GM13977 (cell line): ENCODE measurements around the gene COA8.

Experiments used
- DNase-seq: peaks from one replicate; pipeline ENCODE4 v3.0.0; 2012; ENCODE audit warnings: low spot score
- in situ Hi-C: fragments of 300-500 bp; cut with MboI; formaldehyde crosslinking; loops from one replicate; pipeline ENCODE4 v1.12.0; 2022; ENCODE audit warnings: low sequenced_read_pairs, low pct_unique_long_range_greater_than_20kb, mixed read lengths, inconsistent platforms; ENCODE audit not compliant: unreplicated experiment
- TF ChIP-seq, protein P1 (sequence below): IDR thresholded peaks from 2 replicates; pipeline ENCODE4 v1.5.1; 2012; ENCODE audit warnings: mild to moderate bottlenecking, control low read depth; ENCODE audit not compliant: insufficient read depth; ENCODE audit errors: extremely low read depth, missing control alignments

Gene COA8

DNA sequence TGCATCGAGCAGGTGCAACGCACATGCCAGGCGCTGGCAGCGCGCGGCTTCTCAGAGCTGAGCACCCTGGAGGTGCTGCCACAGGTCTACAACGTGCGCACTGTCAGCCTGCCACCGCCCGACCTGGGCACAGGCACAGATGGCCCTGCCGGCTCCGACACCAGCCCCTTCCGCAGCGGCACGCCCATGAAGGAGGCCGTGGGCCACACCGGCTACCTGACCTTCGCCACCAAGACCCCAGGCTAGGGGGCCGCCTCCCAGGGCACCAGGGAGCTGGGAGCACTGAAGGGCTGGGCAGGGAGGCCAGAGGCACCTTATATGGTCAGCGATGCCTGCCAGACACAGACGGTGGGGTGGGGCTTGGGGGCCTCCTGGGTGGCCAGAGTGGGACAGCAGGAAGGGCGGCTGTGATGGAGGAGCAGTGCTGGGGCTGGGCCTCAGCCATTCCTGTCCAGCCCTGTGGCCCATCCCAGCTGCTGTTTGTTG, 28.1 kb upstream of the COA8 start:
- TF ChIP-seq, protein P1, sequence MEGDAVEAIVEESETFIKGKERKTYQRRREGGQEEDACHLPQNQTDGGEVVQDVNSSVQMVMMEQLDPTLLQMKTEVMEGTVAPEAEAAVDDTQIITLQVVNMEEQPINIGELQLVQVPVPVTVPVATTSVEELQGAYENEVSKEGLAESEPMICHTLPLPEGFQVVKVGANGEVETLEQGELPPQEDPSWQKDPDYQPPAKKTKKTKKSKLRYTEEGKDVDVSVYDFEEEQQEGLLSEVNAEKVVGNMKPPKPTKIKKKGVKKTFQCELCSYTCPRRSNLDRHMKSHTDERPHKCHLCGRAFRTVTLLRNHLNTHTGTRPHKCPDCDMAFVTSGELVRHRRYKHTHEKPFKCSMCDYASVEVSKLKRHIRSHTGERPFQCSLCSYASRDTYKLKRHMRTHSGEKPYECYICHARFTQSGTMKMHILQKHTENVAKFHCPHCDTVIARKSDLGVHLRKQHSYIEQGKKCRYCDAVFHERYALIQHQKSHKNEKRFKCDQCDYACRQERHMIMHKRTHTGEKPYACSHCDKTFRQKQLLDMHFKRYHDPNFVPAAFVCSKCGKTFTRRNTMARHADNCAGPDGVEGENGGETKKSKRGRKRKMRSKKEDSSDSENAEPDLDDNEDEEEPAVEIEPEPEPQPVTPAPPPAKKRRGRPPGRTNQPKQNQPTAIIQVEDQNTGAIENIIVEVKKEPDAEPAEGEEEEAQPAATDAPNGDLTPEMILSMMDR, result no peak
- no peak for DNase-seq
- in situ Hi-C loops, result no loop called here

- no peak for DNase-seq
- TF ChIP-seq, protein P1, result no peak
- in situ Hi-C loops, result no loop called here
Measured at GRCh38 chr14:103535081-103535890, 27.5 kb upstream of the COA8 start.

- TF ChIP-seq, protein P1, result no peak
- DNase-seq, result no peak
- in situ Hi-C loops, result no loop called here
Measured at GRCh38 chr14:103535891-103536565, 26.7 kb upstream of the COA8 start.

DNA sequence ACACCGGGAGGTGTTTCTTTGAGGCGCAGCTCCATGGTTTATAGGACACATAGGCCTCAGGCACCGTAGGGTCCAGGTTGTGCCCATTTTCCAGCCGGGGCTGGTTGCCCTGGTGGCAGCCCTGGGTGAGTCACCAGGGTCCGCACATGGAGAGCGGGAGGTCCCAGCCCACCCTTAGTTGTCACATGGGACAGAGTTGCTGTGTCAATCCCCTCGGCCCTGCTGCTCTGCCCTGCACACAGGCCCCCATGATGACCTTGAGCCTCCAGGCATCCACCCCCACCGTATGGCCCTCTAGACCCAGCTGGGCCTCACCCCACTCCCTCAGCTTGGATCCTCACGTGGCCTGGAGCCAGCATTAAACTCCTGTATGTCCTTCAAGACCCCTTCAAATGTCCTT, 26.1 kb upstream of the COA8 start:
- DNase-seq, result no peak
- in situ Hi-C loops, result no loop called here

GRCh38 chr14:103537175-103537990, 25.4 kb upstream of the COA8 start:
- DNase-seq, result no peak

More for the DNA sequence above, 26.1 kb upstream of the COA8 start:
- TF ChIP-seq, protein P1, result no peak

More at GRCh38 chr14:103537175-103537990, 25.4 kb upstream of the COA8 start:
- in situ Hi-C loops, result no loop called here
- TF ChIP-seq, protein P1, result no peak
